ENCODE data around the gene SMIM10. TPM values are rescaled to one million over a fixed set of nuclear protein-coding genes. Genes with fewer than 3 reads are reported as not detected.
"Not testable (repeated sequence)": the region's sequence is repeated elsewhere in the genome, so short reads cannot be mapped to it uniquely, and the experiment has no call there.

The SMIM10 gene
- total RNA-seq (not detected), polyA plus RNA-seq (not detected)

GRCh38 chrX:134990801-134991481 is at the start of gene SMIM10:
Gene SMIM10, plus strand, starts transcription at chrX:134990991. Its CDS starts 105 bp downstream, at chrX:134991096.
- Histone ChIP-seq H3K4me1 (ENCODE audit: control insufficient read depth, insufficient read depth, low read length, poor library complexity, severe bottlenecking) (peaks cover 8% of the 10 kb centered on the region), H3K4me3 (ENCODE audit: low read depth, low read length) (no peak within 1 kb of the TSS), H3K9me3 (ENCODE audit: control insufficient read depth in 2 of 2, low read length in 2 of 2) (no peaks in the 10 kb centered on the region), H3K36me3 (ENCODE audit: control insufficient read depth, insufficient read depth, low read length) (no peaks in the 10 kb centered on the region), H3K27me3 (ENCODE audit: control insufficient read depth, insufficient read depth, low read length) (peaks cover 16% of the 10 kb centered on the region), H3K27ac (ENCODE audit: insufficient read depth, low read length, poor library complexity, severe bottlenecking) (no peak within 1 kb of the TSS)
- DNase-seq: peak in 1 of 3 donors; percentile 35
- Mint-ChIP-seq H3K9me3 (peaks cover 0 to 3% (median 0%) of the 10 kb centered on the region in 7 donors), H3K27ac (no peak within 1 kb of the TSS), H3K4me3 (peak within 1 kb of the TSS in 3 of 4 donors; percentile 53 to 73 (median 68)), H3K36me3 (no peaks in the 10 kb centered on the region), H3K4me1 (peaks cover 0 to 10% (median 5%) of the 10 kb centered on the region in 4 donors), H3K27me3 (peaks cover 41% of the 10 kb centered on the region)
- no peak for ATAC-seq (ENCODE audit: low read depth in 2 of 2)

GRCh38 chrX:134946364-134946763 is 44.4 kb upstream of the SMIM10 start:
- not testable (repeated sequence) for DNase-seq; H3K4me3 ChIP-seq (ENCODE audit: low read depth, low read length); H3K27ac ChIP-seq (ENCODE audit: insufficient read depth, low read length, poor library complexity, severe bottlenecking); H3K4me3 Mint-ChIP-seq; H3K4me1 Mint-ChIP-seq; H3K9me3 ChIP-seq (ENCODE audit: control insufficient read depth in 2 of 2, low read length in 2 of 2); H3K4me1 ChIP-seq (ENCODE audit: control insufficient read depth, insufficient read depth, low read length, poor library complexity, severe bottlenecking); H3K36me3 Mint-ChIP-seq; ATAC-seq (ENCODE audit: low read depth in 2 of 2); H3K27me3 ChIP-seq (ENCODE audit: control insufficient read depth, insufficient read depth, low read length); H3K27ac Mint-ChIP-seq; H3K27me3 Mint-ChIP-seq; H3K36me3 ChIP-seq (ENCODE audit: control insufficient read depth, insufficient read depth, low read length); H3K9me3 Mint-ChIP-seq

GRCh38 chrX:134948333-134949241 is 42.2 kb upstream of the SMIM10 start:
- no peaks in the 10 kb centered on the region for H3K27me3 ChIP-seq (ENCODE audit: control insufficient read depth, insufficient read depth, low read length)
- no peak overlapping the region for H3K4me3 ChIP-seq (ENCODE audit: low read depth, low read length)
- no peaks in the 10 kb centered on the region for H3K27me3 Mint-ChIP-seq
- no peak overlapping the region for H3K27ac Mint-ChIP-seq
- no peaks in the 10 kb centered on the region for H3K36me3 Mint-ChIP-seq
- H3K4me3 Mint-ChIP-seq: no peak overlapping the region
- no peaks in the 10 kb centered on the region for H3K9me3 Mint-ChIP-seq
- DNase-seq: no peak
- H3K36me3 ChIP-seq (ENCODE audit: control insufficient read depth, insufficient read depth, low read length): no peaks in the 10 kb centered on the region
- H3K27ac ChIP-seq (ENCODE audit: insufficient read depth, low read length, poor library complexity, severe bottlenecking): no peak overlapping the region
- no peaks in the 10 kb centered on the region for H3K9me3 ChIP-seq (ENCODE audit: control insufficient read depth in 2 of 2, low read length in 2 of 2)
- H3K4me1 ChIP-seq (ENCODE audit: control insufficient read depth, insufficient read depth, low read length, poor library complexity, severe bottlenecking): no peaks in the 10 kb centered on the region
- H3K4me1 Mint-ChIP-seq: peaks cover 0 to 5% (median 0%) of the 10 kb centered on the region in 4 donors
- ATAC-seq (ENCODE audit: low read depth in 2 of 2): no peak

GRCh38 chrX:134949271-134949670 is 41.5 kb upstream of the SMIM10 start:
- no peaks in the 10 kb centered on the region for H3K36me3 Mint-ChIP-seq
- Histone ChIP-seq H3K4me1 (ENCODE audit: control insufficient read depth, insufficient read depth, low read length, poor library complexity, severe bottlenecking) (no peaks in the 10 kb centered on the region), H3K36me3 (ENCODE audit: control insufficient read depth, insufficient read depth, low read length) (no peaks in the 10 kb centered on the region), H3K27me3 (ENCODE audit: control insufficient read depth, insufficient read depth, low read length) (no peaks in the 10 kb centered on the region), H3K27ac (ENCODE audit: insufficient read depth, low read length, poor library complexity, severe bottlenecking) (no peak overlapping the region), H3K9me3 (ENCODE audit: control insufficient read depth in 2 of 2, low read length in 2 of 2) (no peaks in the 10 kb centered on the region), H3K4me3 (ENCODE audit: low read depth, low read length) (no peak overlapping the region)
- DNase-seq: no peak
- H3K27me3 Mint-ChIP-seq: no peaks in the 10 kb centered on the region
- peaks cover 0 to 5% (median 0%) of the 10 kb centered on the region in 4 donors for H3K4me1 Mint-ChIP-seq
- H3K9me3 Mint-ChIP-seq: no peaks in the 10 kb centered on the region
- no peak overlapping the region for H3K4me3 Mint-ChIP-seq
- H3K27ac Mint-ChIP-seq: no peak overlapping the region
- ATAC-seq (ENCODE audit: low read depth in 2 of 2): no peak

- Mint-ChIP-seq H3K4me1 (no peaks in the 10 kb centered on the region), H3K27ac (no peak overlapping the region), H3K36me3 (no peaks in the 10 kb centered on the region), H3K4me3 (no peak overlapping the region), H3K9me3 (no peaks in the 10 kb centered on the region), H3K27me3 (no peaks in the 10 kb centered on the region)
- ATAC-seq (ENCODE audit: low read depth in 2 of 2): no peak
- DNase-seq: no peak
- H3K9me3 ChIP-seq (ENCODE audit: control insufficient read depth in 2 of 2, low read length in 2 of 2): no peaks in the 10 kb centered on the region
- H3K27me3 ChIP-seq (ENCODE audit: control insufficient read depth, insufficient read depth, low read length): no peaks in the 10 kb centered on the region
- no peak overlapping the region for H3K27ac ChIP-seq (ENCODE audit: insufficient read depth, low read length, poor library complexity, severe bottlenecking)
- no peaks in the 10 kb centered on the region for H3K4me1 ChIP-seq (ENCODE audit: control insufficient read depth, insufficient read depth, low read length, poor library complexity, severe bottlenecking)
- no peak overlapping the region for H3K4me3 ChIP-seq (ENCODE audit: low read depth, low read length)
- H3K36me3 ChIP-seq (ENCODE audit: control insufficient read depth, insufficient read depth, low read length): no peaks in the 10 kb centered on the region
Observed at GRCh38 chrX:134957836-134958235, 33.0 kb upstream of the SMIM10 start.

GRCh38 chrX:134960366-134960765 is 30.4 kb upstream of the SMIM10 start:
- not testable (repeated sequence) for H3K36me3 ChIP-seq (ENCODE audit: control insufficient read depth, insufficient read depth, low read length); H3K27ac Mint-ChIP-seq; DNase-seq; H3K4me1 ChIP-seq (ENCODE audit: control insufficient read depth, insufficient read depth, low read length, poor library complexity, severe bottlenecking); H3K9me3 ChIP-seq (ENCODE audit: control insufficient read depth in 2 of 2, low read length in 2 of 2); H3K4me3 ChIP-seq (ENCODE audit: low read depth, low read length); H3K27ac ChIP-seq (ENCODE audit: insufficient read depth, low read length, poor library complexity, severe bottlenecking); H3K36me3 Mint-ChIP-seq; H3K4me1 Mint-ChIP-seq; H3K4me3 Mint-ChIP-seq; H3K27me3 ChIP-seq (ENCODE audit: control insufficient read depth, insufficient read depth, low read length); H3K9me3 Mint-ChIP-seq; ATAC-seq (ENCODE audit: low read depth in 2 of 2); H3K27me3 Mint-ChIP-seq

- Histone ChIP-seq H3K27me3 (ENCODE audit: control insufficient read depth, insufficient read depth, low read length) (no peaks in the 10 kb centered on the region), H3K9me3 (ENCODE audit: control insufficient read depth in 2 of 2, low read length in 2 of 2) (no peaks in the 10 kb centered on the region), H3K36me3 (ENCODE audit: control insufficient read depth, insufficient read depth, low read length) (no peaks in the 10 kb centered on the region), H3K4me1 (ENCODE audit: control insufficient read depth, insufficient read depth, low read length, poor library complexity, severe bottlenecking) (no peaks in the 10 kb centered on the region), H3K27ac (ENCODE audit: insufficient read depth, low read length, poor library complexity, severe bottlenecking) (no peak overlapping the region), H3K4me3 (ENCODE audit: low read depth, low read length) (no peak overlapping the region)
- DNase-seq: no peak
- Mint-ChIP-seq H3K27ac (no peak overlapping the region), H3K36me3 (no peaks in the 10 kb centered on the region), H3K4me1 (no peaks in the 10 kb centered on the region), H3K9me3 (peaks cover 0 to 3% (median 0%) of the 10 kb centered on the region in 7 donors), H3K4me3 (no peak overlapping the region), H3K27me3 (peaks cover 14% of the 10 kb centered on the region)
- no peak for ATAC-seq (ENCODE audit: low read depth in 2 of 2)
Observed at GRCh38 chrX:134963041-134963440, 27.8 kb upstream of the SMIM10 start.
